ENCODE measurements around the gene KCNN3.

The KCNN3 gene

DNA sequence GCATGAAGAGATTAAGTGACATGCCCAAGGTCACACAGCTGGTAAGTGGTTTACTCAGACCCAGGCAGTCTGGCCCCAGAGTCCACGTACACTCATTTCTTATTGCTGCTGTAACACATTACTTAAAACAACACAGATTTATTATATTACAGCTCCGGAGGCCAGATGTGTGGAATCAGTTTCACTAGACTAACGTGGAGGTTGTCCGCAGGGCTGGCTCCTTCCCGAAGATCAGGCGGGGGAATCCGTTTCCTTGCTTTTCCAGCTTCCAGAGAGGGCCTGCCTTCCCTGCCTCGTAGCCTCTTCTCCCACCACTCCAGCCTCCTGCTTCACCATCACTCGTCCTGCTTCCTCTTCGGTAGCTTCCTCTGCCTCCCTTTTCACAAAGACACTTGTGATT lies 81.2 kb downstream of the KCNN3 start:
- Histone ChIP-seq H3K9me3 (ENCODE audit: control insufficient read depth in 2 of 2, low read length in 2 of 2) (no peaks in the 10 kb centered on the region), H3K27ac (ENCODE audit: low read length) (no peak overlapping the region), H3K27me3 (ENCODE audit: control insufficient read depth in 1 of 2, insufficient read depth in 2 of 2, low read length in 2 of 2) (no peaks in the 10 kb centered on the region), H3K4me3 (ENCODE audit: low read length in 2 of 2) (no peak overlapping the region), H3K36me3 (ENCODE audit: control insufficient read depth in 2 of 2, insufficient read depth in 2 of 2, low read length in 2 of 2) (no peaks in the 10 kb centered on the region), H3K9ac (ENCODE audit: low read length in 2 of 2) (no peak overlapping the region), H3K4me1 (ENCODE audit: control insufficient read depth, insufficient read depth, low read length) (peaks cover 7% of the 10 kb centered on the region)

DNA sequence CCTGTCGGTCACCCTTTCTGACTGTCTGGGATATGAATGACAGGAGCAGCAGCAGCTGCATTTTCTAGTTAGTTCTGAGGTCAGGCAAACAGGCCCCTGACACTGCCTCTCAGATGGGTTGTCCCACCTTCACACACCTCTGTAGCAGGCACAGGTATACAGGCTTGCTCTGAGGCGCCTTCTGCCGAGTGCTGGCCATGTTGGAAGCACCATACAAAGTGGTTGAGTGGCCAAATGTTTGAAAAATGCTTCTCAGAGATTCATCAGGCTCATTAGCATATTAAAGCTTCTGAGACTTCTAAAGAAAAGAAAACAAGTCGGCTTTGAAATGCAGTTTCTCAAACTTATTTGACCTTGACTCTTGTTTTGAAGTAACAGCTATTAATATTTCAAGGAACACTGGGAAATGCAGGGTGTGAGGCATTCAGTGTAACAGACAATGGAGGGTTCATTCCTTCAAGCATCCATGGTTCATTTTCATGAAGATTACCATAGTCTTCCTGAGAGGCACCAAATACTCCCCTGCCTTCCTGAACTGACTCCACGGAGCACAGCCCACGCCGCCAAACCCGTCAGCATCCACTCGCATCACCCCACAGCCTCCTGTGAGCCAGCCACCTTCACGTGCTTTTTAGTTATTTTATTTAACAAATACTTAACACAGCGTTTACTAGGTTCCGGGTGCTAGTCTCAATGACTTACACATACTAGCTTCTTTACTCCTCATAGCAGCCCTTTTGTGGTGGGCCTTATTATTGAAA lies 81.8 kb downstream of the KCNN3 start:
- H3K27ac ChIP-seq (ENCODE audit: low read length) = no peak overlapping the region
- H3K9me3 ChIP-seq (ENCODE audit: control insufficient read depth in 2 of 2, low read length in 2 of 2) = no peaks in the 10 kb centered on the region
- H3K36me3 ChIP-seq (ENCODE audit: control insufficient read depth in 2 of 2, insufficient read depth in 2 of 2, low read length in 2 of 2) = no peaks in the 10 kb centered on the region
- H3K9ac ChIP-seq (ENCODE audit: low read length in 2 of 2) = no peak overlapping the region
- peaks cover 7% of the 10 kb centered on the region for H3K4me1 ChIP-seq (ENCODE audit: control insufficient read depth, insufficient read depth, low read length)
- H3K4me3 ChIP-seq (ENCODE audit: low read length in 2 of 2) = no peak overlapping the region
- no peaks in the 10 kb centered on the region for H3K27me3 ChIP-seq (ENCODE audit: control insufficient read depth in 1 of 2, insufficient read depth in 2 of 2, low read length in 2 of 2)

DNA sequence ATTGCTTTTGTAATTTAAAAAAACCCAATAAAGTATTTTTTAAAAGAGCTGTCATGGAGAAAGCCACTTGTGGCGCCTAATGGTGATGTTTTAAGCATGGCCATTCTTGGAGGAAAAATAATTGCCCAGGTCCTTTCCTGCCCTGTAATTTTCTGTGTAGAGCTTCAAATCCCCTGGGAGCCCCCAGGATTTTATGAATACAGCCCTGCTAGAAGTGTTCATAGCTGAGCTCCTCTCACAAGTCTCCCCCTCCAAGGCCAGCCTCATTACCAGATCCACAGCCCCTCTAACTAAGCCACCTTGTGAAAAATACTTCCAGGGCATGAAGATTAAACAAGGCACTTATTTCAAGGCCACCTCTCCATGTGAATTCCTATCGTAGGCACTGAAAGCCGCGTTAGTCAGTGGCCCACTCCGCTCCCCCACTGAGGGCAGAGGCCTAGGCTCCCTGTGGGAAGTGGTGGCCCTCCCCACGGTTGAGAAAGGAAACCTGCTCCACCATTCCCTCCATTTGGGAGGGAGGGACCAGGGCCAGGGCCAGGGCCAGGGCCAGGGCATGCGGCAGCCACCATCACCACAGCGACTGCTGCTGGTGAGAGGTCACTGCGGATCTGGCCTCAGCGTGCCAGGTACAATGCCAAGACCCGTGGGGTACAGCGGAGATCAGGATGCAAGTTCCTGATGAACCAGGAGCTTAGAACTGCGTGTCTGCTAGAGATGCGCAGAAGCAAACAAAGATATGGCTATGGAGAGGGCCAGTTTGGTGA lies 83.1 kb downstream of the KCNN3 start:
- Histone ChIP-seq H3K9me3 (ENCODE audit: control insufficient read depth in 2 of 2, low read length in 2 of 2) (no peaks in the 10 kb centered on the region), H3K4me3 (ENCODE audit: low read length in 2 of 2) (no peak overlapping the region), H3K9ac (ENCODE audit: low read length in 2 of 2) (no peak overlapping the region), H3K36me3 (ENCODE audit: control insufficient read depth in 2 of 2, insufficient read depth in 2 of 2, low read length in 2 of 2) (no peaks in the 10 kb centered on the region), H3K27me3 (ENCODE audit: control insufficient read depth in 1 of 2, insufficient read depth in 2 of 2, low read length in 2 of 2) (no peaks in the 10 kb centered on the region), H3K4me1 (ENCODE audit: control insufficient read depth, insufficient read depth, low read length) (peaks cover 5% of the 10 kb centered on the region), H3K27ac (ENCODE audit: low read length) (no peak overlapping the region)

DNA sequence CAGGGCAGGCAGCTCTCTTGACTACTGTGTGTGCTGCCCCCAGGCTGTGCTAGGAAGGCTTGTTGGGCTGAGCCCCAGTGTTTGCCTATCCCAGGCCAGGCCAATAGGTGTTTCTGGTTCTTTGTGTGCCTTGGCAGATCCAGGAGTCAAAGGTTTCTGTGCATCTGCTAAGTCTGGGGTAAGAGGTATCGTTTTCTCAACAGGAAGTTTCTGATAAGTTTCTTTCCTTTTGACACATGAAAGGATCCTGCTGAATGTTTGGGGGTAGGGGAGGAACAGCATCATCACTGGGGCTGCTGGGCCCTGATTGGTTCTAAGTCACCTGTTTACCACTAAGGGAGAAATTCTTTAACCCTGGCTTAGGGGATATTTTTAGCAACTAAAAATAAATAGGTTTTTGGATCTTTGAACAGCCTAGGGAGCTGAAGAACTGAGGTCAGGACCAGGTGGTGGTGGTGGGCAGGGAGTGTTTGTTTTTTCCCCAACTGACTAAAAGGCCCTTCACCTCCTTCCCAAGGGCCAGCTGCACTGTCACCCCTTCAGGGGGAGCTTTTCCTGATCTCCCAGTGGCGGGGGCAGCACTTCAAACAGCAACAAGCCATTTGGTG lies 85.1 kb downstream of the KCNN3 start:
- H3K36me3 ChIP-seq (ENCODE audit: control insufficient read depth in 2 of 2, insufficient read depth in 2 of 2, low read length in 2 of 2) = no peaks in the 10 kb centered on the region
- no peaks in the 10 kb centered on the region for H3K9me3 ChIP-seq (ENCODE audit: control insufficient read depth in 2 of 2, low read length in 2 of 2)
- no peak overlapping the region for H3K27ac ChIP-seq (ENCODE audit: low read length)
- no peaks in the 10 kb centered on the region for H3K27me3 ChIP-seq (ENCODE audit: control insufficient read depth in 1 of 2, insufficient read depth in 2 of 2, low read length in 2 of 2)
- no peak overlapping the region for H3K4me3 ChIP-seq (ENCODE audit: low read length in 2 of 2)
- H3K9ac ChIP-seq (ENCODE audit: low read length in 2 of 2) = no peak overlapping the region
- H3K4me1 ChIP-seq (ENCODE audit: control insufficient read depth, insufficient read depth, low read length) = no peaks in the 10 kb centered on the region

DNA sequence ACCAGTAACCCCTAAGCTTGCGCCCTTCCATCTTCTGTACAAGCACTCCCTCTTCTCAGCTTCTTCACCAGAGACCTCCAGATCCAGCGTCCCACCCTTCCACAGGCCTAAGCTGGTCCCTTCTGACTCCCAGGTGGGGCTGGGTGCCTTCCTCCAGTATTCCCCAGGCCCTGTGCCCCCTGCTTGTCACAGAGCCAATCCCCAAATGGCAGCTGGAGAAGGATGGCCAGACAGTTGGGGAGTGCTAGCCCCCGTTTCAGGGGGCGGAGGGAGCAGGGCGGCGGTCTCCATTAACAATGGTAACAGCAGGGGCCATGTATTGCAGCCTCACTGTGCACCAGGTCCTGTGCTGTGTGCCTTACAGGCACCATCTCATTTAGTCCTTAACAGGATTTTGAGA lies 85.7 kb downstream of the KCNN3 start:
- Histone ChIP-seq H3K36me3 (ENCODE audit: control insufficient read depth in 2 of 2, insufficient read depth in 2 of 2, low read length in 2 of 2) (no peaks in the 10 kb centered on the region), H3K9ac (ENCODE audit: low read length in 2 of 2) (no peak overlapping the region), H3K4me3 (ENCODE audit: low read length in 2 of 2) (no peak overlapping the region), H3K9me3 (ENCODE audit: control insufficient read depth in 2 of 2, low read length in 2 of 2) (peaks cover 0 to 4% of the 10 kb centered on the region in 2 donors), H3K27ac (ENCODE audit: low read length) (no peak overlapping the region), H3K27me3 (ENCODE audit: control insufficient read depth in 1 of 2, insufficient read depth in 2 of 2, low read length in 2 of 2) (no peaks in the 10 kb centered on the region), H3K4me1 (ENCODE audit: control insufficient read depth, insufficient read depth, low read length) (no peaks in the 10 kb centered on the region)

DNA sequence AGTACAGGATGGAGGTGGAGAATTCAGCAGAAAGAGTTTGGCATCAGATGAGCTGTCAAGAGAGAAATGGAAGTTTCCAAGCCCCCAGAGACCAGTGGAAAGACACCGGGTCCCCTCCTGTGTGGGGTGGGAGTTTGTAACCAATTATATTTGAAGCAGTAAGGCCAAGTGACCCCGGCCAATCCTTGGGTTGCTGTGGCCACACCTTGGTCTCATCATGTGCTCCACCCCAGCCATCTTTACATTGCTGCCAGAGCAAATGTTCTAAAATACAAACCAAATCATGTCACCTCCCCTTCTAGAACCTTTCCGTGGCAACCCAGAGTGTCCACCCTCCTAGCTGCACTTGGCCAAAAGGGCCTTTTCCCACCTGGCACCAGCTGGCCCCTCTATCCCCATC lies 86.1 kb downstream of the KCNN3 start:
- no peaks in the 10 kb centered on the region for H3K4me1 ChIP-seq (ENCODE audit: control insufficient read depth, insufficient read depth, low read length)
- H3K9me3 ChIP-seq (ENCODE audit: control insufficient read depth in 2 of 2, low read length in 2 of 2) = peaks cover 0 to 7% of the 10 kb centered on the region in 2 donors
- peaks cover 0 to 3% of the 10 kb centered on the region in 2 donors for H3K36me3 ChIP-seq (ENCODE audit: control insufficient read depth in 2 of 2, insufficient read depth in 2 of 2, low read length in 2 of 2)
- no peak overlapping the region for H3K4me3 ChIP-seq (ENCODE audit: low read length in 2 of 2)
- no peak overlapping the region for H3K27ac ChIP-seq (ENCODE audit: low read length)
- no peaks in the 10 kb centered on the region for H3K27me3 ChIP-seq (ENCODE audit: control insufficient read depth in 1 of 2, insufficient read depth in 2 of 2, low read length in 2 of 2)
- H3K9ac ChIP-seq (ENCODE audit: low read length in 2 of 2) = no peak overlapping the region

DNA sequence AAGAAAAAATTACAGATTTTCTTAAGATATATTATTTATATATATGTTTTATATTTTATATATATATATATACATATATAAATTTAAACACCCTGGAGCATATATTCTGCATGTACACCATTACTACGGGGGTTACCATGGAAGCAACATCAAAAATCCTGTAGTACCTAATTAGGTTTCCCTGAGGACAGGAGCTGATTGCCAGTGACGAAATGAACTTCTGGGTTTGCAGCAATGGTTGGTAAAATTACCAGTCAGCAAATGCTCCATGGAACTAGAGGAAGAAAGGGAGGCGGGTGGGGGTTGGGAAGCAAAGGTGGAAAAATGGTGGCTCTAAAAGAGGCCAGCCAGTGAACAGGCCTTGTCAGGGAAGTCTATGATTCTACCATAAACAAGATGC lies 89.5 kb downstream of the KCNN3 start:
- H3K27me3 ChIP-seq (ENCODE audit: control insufficient read depth in 1 of 2, insufficient read depth in 2 of 2, low read length in 2 of 2) = no peaks in the 10 kb centered on the region
- H3K27ac ChIP-seq (ENCODE audit: low read length) = no peak overlapping the region
- peaks cover 0 to 7% of the 10 kb centered on the region in 2 donors for H3K9me3 ChIP-seq (ENCODE audit: control insufficient read depth in 2 of 2, low read length in 2 of 2)

DNA sequence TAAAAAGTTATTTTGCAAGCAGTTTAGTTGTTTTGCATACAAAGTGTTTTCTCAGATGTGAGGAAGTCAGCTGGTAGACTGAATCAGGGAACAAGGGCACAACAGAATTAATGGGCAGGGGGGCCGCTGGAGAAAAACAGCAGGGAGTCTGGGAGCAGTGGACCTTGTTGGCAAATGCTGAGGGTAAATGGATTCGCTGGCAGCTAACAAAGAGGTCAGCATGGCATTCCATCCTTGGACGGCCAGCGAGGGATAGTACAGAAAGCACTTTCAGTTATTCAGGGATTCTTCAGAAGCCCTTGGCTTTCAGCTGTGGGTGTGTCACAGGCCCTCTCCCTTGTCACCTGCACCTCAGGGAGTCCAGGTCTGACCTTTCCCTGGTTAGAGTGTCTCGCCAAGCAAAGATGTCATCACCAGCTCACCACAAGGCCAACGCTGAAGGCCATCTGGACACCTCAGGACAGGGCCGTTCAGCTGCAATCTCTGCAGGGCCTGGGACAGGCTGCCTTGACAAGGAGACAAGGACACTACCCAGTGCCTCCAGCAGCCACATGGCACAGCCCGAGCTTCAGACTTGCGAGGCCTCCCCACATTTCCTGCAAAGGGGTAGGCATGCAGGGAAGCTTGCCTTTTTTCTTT lies 90.4 kb downstream of the KCNN3 start:
- Histone ChIP-seq H3K9me3 (ENCODE audit: control insufficient read depth in 2 of 2, low read length in 2 of 2) (peaks cover 0 to 7% of the 10 kb centered on the region in 2 donors), H3K27me3 (ENCODE audit: control insufficient read depth in 1 of 2, insufficient read depth in 2 of 2, low read length in 2 of 2) (no peaks in the 10 kb centered on the region), H3K4me3 (ENCODE audit: low read length in 2 of 2) (no peak overlapping the region), H3K36me3 (ENCODE audit: control insufficient read depth in 2 of 2, insufficient read depth in 2 of 2, low read length in 2 of 2) (peaks cover 0 to 3% of the 10 kb centered on the region in 2 donors), H3K4me1 (ENCODE audit: control insufficient read depth, insufficient read depth, low read length) (peaks cover 2% of the 10 kb centered on the region), H3K9ac (ENCODE audit: low read length in 2 of 2) (no peak overlapping the region), H3K27ac (ENCODE audit: low read length) (no peak overlapping the region)

More for the DNA sequence above, 89.5 kb downstream of the KCNN3 start:
- Histone ChIP-seq H3K4me1 (ENCODE audit: control insufficient read depth, insufficient read depth, low read length) (peaks cover 2% of the 10 kb centered on the region), H3K36me3 (ENCODE audit: control insufficient read depth in 2 of 2, insufficient read depth in 2 of 2, low read length in 2 of 2) (peaks cover 0 to 3% of the 10 kb centered on the region in 2 donors), H3K4me3 (ENCODE audit: low read length in 2 of 2) (no peak overlapping the region), H3K9ac (ENCODE audit: low read length in 2 of 2) (no peak overlapping the region)

DNA sequence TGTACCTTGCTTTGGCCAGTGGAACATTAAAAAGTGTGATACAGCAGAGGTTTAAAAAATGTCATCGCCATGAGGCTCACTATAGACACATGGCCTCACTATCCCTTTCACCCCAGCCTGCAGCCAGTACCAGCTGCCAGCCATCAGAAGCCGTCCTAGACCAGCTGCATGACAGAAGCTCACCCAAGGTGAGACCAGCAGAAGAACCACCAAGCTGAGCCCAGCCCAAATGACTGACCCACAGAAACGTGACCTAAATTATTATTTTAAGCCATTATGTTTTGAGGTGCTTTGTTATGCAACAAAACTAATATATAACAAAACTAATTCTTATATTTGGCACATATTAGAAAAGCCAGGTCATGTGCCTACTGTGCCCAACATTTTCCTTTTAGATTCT lies 91.1 kb downstream of the KCNN3 start:
- H3K27ac ChIP-seq (ENCODE audit: low read length) = no peak overlapping the region
- peaks cover 2% of the 10 kb centered on the region for H3K4me1 ChIP-seq (ENCODE audit: control insufficient read depth, insufficient read depth, low read length)

DNA sequence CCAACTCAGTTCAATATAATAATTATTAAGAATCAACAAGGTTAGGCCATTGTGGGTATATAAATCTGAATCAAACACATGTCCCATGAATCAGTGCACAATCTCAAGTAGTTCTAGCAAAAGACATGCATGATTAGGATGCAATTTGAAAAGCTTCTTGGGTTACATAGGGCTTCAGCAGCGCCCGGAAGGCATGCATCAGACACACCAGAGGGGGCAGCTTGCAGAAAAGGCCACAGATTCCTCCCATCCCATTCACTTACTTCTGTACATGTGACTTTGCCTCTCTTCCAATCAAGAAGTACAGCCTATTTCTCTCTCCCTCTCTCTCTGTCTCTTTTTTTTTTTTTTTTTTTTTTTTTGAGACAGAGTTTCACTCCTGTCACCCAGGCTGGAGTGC lies 91.8 kb downstream of the KCNN3 start:
- Histone ChIP-seq H3K9ac (ENCODE audit: low read length in 2 of 2) (no peak overlapping the region), H3K4me3 (ENCODE audit: low read length in 2 of 2) (no peak overlapping the region), H3K27ac (ENCODE audit: low read length) (no peak overlapping the region), H3K27me3 (ENCODE audit: control insufficient read depth in 1 of 2, insufficient read depth in 2 of 2, low read length in 2 of 2) (peaks cover 0 to 2% of the 10 kb centered on the region in 2 donors), H3K36me3 (ENCODE audit: control insufficient read depth in 2 of 2, insufficient read depth in 2 of 2, low read length in 2 of 2) (peaks cover 0 to 3% of the 10 kb centered on the region in 2 donors), H3K9me3 (ENCODE audit: control insufficient read depth in 2 of 2, low read length in 2 of 2) (peaks cover 0 to 7% of the 10 kb centered on the region in 2 donors), H3K4me1 (ENCODE audit: control insufficient read depth, insufficient read depth, low read length) (peaks cover 2% of the 10 kb centered on the region)

More for the DNA sequence above, 91.1 kb downstream of the KCNN3 start:
- no peak overlapping the region for H3K4me3 ChIP-seq (ENCODE audit: low read length in 2 of 2)
- peaks cover 0 to 7% of the 10 kb centered on the region in 2 donors for H3K9me3 ChIP-seq (ENCODE audit: control insufficient read depth in 2 of 2, low read length in 2 of 2)
- H3K9ac ChIP-seq (ENCODE audit: low read length in 2 of 2) = no peak overlapping the region
- H3K27me3 ChIP-seq (ENCODE audit: control insufficient read depth in 1 of 2, insufficient read depth in 2 of 2, low read length in 2 of 2) = peaks cover 0 to 2% of the 10 kb centered on the region in 2 donors
- peaks cover 0 to 3% of the 10 kb centered on the region in 2 donors for H3K36me3 ChIP-seq (ENCODE audit: control insufficient read depth in 2 of 2, insufficient read depth in 2 of 2, low read length in 2 of 2)

Data from stomach smooth muscle (tissue), 2 donors.